GM12801 (cell line): ENCODE data around the gene PTPRM.

Experiments
- CTCF ChIP-seq: IDR thresholded peaks from one replicate; pipeline ENCODE4 v1.5.1; 2011; ENCODE audit warnings: control low read depth; ENCODE audit not compliant: insufficient read length; ENCODE audit errors: extremely low read depth

PTPRM gene

DNA sequence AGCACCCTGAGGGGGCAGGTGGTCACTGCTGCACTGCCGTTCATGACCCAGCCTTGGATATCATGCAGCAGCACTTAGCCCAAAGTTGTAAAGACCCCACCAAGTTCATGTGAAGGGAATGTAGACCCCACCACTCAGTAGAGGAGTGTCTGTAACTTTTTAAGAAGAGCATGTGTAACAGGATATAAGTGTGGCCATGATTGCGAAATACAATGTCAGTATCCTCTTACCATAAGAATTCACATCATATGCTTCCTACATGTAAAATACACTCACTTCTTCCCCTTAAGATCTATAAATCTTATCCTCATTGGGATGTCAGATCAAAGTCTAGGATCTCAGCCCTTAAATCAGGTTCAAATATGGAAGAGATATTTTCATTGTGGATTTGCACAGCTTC is 276.9 kb downstream of the PTPRM start:
- TF ChIP-seq CTCF = no peak

GRCh38 chr18:7844418-7844817 is 277.3 kb downstream of the PTPRM start:
- no peak for TF ChIP-seq CTCF

DNA sequence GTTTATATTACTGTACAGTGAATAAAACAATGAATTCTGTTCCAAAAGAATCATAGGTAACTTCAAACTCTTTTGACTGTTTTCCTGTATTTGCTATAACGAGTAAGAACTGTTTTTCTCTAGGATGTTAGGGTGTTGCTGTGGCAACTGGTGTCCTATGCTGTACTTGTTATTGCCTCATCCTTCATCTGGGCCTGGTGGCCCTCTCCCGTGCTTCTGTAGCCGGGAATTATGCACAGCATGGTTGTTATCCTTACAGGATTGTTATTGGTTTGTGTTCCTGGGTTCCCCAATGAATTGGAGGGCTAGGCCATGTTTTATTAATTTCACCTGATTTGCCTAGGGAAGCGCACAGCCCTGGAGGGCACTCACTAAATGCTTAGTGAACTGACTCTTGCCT is 279.2 kb downstream of the PTPRM start:
- TF ChIP-seq CTCF = no peak

- no peak for TF ChIP-seq CTCF
Observed at GRCh38 chr18:7847357-7848053, 280.4 kb downstream of the PTPRM start.

GRCh38 chr18:7848054-7848412 is 280.9 kb downstream of the PTPRM start:
- no peak for TF ChIP-seq CTCF

DNA sequence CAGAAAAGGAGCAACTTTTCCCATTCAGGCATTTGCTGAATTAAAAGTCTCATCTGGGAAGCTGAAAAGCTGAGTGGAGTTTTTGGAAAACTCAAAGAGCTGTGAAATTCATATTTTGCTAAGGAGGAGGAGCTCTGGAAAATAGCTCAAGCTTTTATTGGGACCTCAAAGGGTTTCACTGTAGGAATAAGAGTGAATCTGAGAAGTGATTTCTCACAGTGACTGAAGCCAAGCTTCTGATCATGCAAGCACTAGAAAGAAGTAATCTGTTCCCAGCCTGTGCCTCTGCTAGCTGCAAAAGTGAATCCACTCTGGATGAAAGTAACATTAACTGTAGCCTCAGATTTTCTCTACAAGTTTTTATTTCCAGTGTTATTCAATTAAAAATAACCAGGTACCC is 283.3 kb downstream of the PTPRM start:
- TF ChIP-seq CTCF = no peak

- TF ChIP-seq CTCF = no peak
Observed at GRCh38 chr18:7855028-7855427, 287.9 kb downstream of the PTPRM start.
